ENCODE results near the gene GTF2H2. TPM values are rescaled to one million over a fixed set of nuclear protein-coding genes. Genes with fewer than 3 reads are reported as not detected.
"Not testable (repeated sequence)": the region's sequence is repeated elsewhere in the genome, so short reads cannot be mapped to it uniquely, and the experiment has no call there.

Gene GTF2H2
- total RNA-seq, 1 donor from 2014 or later, result 28.5 TPM

GRCh38 chr5:71013575-71013974 lies 53.9 kb downstream of the GTF2H2 start:
- DNase-seq (ENCODE audit: low read depth), result no peak

- DNase-seq (ENCODE audit: low read depth), result no peak
These were observed 56.2 kb downstream of the GTF2H2 start for GRCh38 chr5:71011194-71011792.

- not testable (repeated sequence) for DNase-seq (ENCODE audit: low read depth)
These were observed 60.5 kb downstream of the GTF2H2 start for GRCh38 chr5:71006983-71007382.

Other genes starting within 250 kb of the GTF2H2 start
- gene SERF1A, start 167.0 kb downstream of the GTF2H2 start, total RNA-seq, result 8.6 and 11.0 TPM in 2 replicates
- 30.2 and 33.8 TPM in 2 replicates for gene SMN1, start 142.6 kb downstream of the GTF2H2 start, total RNA-seq
- 0.73 and 1.2 TPM in 2 replicates for gene NAIP, start 42.3 kb downstream of the GTF2H2 start, total RNA-seq